HG02870 (cell line): ENCODE data around the gene NDUFA11.

Source experiments
- ATAC-seq: cut with Tn5 transposase; IDR thresholded peaks from one replicate; pipeline ENCODE4 v1.9.1; 2021; ENCODE audit warnings: mild to moderate bottlenecking, moderate library complexity; ENCODE audit not compliant: unreplicated experiment

The NDUFA11 gene

DNA sequence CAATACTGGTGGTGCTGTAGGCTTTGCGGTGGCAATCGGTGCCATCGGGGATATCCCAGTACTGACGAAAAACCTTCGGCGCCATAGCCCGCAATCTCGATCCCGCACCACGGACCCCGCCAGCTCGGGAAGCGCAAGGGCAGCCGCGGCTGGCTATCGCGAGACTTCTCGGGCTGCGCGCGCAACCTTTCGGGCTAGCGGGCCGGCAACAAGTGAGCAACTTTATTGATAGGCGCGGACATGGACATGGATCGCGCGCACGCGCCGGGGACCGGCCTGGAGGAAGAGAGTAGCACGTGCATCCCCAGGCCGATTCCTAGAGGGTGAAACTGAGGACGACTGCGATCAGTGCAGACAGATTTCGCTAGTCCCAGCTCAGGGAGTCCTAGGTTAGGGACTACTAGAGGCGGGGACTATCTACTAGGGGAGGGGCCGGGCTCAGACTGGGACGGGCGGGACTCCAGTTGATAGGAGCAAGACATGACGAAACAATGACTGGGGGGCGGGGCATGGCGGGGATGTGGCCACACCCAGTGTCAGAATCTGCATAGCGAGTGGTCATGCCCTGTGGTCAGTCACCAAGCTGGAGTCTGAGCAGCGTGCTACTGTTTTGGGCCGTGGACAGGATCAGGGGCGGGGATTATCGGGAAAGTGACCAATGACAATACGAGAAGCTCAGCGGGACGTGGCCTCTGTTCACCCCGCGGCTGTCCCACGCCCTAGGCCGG, at the start of gene NDUFA11:
Gene NDUFA11 (minus strand): TSS at position 167 of the 728 bp plus-strand sequence. CDS start 82 bp downstream, at position 85.
- peak; percentile 28 for ATAC-seq

DNA sequence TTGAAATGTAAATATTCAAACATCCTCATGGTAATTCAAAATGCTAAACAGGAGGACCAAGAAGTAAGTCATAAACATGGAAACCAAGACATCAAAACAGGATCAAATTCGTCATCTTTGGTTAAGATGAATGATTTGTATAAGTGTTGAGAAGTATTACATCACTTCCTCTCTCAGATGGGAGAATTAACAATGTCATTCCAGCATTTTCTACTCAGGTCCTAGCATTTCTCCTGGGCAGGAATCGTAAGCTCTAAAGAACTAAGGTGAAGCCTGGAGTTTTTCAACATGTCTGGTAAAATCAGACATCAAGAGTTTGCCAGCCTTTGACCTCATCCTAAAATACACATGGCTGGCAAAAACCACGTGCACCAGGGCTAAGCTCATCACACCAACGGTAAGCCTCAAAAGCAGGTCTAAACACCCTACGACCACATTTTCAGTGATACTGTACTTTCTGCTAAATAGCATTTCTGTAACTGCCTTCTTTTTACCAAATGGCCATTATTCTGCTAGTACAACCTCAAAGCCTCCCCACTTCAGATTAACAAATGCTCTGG, 49.5 kb upstream of the NDUFA11 start:
- no peak for ATAC-seq

DNA sequence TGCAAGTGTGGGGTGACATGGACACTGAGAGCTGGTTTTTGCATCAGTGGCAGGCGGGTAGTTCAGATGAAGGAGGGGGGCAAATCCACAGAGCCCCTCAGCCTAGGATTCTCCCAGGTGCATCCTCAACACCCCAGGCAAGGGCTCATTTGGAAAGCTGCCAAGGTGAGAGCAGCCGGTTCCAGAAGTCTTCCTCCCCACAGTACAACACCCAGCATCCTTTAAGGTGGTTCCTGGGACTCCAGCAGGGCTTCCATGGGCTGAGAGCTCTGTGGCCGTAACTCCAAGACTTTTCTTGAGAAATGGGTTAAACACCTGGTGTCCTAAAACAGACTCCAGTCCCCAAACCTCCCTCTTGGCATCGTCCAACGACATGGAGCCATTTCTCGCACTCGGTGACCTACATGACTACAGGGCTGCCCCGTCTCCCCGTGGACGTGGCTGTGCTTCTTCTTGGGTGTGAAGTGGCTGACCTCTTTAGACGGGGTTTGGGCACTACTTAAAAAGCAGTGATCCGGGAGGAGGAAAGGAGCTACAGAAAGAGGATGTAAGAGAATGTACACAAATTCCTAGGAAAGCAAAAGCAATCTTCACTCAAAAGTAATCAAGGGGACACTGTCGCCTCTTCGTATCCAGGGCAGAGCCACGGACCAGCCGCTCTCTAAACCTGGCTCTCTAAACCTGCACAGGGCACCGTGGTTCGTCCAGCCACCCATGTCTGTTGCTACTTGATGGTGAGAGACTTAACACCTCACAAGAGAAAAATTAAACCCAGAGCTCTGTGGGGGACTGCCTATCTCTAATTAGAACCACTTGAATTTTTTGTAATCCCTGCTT, 48.8 kb upstream of the NDUFA11 start:
- ATAC-seq: no peak

DNA sequence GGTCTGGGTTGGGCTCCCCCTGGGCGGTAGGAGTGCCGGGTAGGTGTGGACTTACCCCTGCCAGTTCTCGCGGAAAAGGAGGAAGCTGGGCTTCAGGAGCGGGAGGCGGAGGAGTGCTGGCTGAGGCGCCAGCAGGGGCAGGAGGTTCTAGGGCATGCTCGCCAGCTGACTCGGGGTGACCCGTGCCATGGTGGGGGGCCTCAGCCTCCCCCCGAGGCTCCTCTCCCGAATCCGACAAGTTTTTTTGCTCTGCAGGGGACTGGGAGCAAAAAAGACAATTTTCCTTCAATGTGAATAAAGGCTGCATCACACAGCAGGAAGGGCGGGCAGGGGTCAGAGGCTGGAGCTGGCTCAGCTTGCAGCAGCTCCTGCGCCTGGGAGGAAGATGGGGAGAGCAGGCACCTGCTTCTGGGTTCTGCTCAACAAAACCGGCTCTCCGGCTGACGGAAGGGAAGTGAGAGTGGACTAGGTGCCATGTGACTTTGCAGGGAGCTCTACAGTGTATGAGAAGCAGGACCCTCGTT, 47.8 kb upstream of the NDUFA11 start:
- no peak for ATAC-seq

DNA sequence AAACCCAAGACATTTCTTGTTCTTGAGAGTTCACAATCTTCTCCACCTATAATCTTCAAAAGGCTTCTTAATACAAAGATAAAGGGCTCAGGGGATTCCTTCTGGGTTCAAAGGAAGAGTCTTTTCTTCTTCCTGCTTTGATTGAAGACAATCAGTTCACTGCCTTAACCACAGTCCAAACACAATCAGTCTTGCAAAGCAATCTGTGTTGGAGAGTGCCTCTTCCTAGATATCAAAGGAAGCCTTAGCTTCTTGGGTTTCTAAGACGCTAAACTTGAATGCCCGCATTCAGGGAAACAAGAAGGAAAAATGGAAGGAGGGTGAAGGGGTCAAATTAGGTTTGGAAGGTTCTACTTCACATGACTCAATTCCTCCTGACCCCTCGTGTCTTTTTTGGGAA, 47.2 kb upstream of the NDUFA11 start:
- ATAC-seq: no peak

DNA sequence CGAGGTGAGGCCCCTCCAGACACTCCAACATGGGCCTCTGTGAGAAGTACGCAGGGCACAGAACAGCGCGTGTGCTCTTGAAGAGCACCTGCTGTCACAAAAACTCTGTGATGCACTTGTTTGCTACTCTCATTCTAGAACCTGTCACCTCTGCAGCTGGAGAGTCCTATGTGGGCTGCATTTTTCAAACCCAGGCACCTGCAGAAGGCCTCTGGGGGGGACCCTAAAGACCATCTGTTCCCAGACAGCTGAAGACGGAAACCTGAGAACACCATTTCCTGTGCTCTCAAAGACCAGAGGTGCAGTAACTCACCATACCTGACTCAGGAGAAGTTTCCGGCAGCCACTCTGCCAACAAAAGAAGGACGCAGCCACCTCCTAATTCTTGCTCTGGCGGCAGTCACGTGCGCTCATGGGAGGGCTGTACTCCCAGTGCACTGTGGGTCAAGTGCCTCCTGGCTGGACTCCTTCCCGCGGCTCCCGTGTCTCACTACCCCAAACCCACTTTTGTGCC, 46.3 kb upstream of the NDUFA11 start:
- no peak for ATAC-seq

DNA sequence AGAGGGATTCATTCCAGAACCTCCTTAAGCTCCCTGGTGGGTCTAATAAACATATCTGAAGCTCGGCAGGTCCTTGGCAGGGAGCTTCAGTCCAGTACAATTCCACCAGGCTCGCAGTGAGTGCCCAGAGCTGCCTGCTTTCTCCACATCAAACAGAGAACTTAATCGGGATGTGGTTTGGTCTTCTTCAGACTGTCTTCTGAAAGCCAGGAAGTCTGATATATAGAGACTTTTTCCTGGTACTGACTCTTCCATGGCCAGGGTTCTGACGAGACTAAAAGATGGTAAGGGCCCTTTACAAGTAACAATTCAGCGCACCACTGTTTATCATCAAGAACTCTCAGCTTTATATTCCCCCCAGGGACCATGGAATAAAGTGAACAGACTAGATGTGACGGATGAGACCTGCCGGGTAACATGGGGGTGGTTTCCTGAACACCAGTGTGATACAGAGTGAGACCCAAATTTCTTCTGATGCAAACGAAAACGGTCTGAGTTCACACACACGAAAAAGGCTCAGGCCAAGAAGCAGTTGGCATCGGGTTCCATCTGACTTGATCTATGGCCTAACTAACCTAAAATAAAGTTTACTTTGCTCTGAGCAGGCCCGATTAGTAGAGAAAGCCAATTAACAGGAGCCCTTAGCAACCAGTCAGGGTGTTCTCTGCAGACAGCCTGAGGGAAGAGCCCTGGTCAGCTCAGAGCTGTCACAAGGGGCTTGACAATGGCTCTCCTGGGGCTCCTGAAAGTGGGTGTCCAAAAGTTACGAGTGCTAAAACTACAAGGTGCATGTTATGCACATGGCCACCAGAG, 45.4 kb upstream of the NDUFA11 start:
- no peak for ATAC-seq

DNA sequence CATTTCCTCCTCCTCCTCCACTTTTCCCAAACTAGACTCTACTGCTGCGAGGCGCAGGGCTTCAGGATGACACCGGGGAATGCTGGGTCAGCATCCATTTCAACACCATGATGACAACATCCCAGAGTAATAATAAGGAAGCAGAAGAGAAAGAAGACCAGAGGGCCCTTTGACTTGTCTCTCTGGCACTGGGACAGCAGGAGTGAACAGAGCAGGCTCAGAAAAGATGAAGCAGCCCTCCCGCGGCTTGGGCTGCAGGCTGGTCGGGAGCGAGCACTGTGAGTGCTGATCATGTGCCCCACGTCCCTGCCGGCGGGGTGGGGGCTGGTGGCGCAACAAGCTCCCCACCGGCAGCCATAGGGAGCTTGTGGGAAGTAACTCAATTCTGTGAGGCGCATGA, 43.8 kb upstream of the NDUFA11 start:
- no peak for ATAC-seq

DNA sequence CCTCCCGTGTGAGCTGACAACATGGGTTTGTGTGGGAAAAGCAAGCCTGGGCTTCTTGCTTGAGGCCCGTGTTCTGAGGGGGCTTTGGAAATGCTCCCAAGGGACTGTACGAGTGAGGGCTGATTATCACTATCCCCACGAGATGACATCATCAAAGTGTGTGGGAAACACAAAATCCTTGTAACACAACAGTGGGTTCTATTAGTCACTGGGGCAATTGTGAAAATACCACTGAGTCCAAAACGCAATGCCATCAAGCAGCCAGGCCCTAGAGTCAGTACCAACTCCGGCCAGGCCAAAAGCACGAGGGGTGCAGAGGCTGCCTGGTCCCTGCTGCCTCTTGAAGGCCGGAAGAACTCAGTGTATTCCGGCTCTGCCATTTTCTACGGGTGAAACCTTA, 40.0 kb upstream of the NDUFA11 start:
- no peak for ATAC-seq

DNA sequence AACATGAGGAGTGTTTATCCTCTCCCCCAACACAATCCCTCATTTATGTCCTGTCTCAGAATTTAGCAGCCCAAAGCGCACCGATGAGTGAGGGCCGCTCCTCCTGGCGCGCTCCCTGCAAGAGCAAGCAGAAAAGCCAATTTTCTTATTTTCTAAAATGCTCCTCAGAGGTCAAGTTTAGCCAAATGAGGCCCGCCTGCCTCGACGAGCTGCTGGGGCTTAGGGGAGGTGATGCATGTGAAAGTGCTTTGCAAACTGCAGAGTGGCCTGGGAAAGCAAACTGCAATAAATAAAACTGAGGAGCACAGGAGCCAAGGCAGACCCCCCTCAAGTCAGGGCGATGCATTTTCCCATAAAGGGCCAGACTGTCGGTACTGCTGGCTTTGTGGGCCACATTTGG, 39.5 kb upstream of the NDUFA11 start:
- ATAC-seq: no peak

DNA sequence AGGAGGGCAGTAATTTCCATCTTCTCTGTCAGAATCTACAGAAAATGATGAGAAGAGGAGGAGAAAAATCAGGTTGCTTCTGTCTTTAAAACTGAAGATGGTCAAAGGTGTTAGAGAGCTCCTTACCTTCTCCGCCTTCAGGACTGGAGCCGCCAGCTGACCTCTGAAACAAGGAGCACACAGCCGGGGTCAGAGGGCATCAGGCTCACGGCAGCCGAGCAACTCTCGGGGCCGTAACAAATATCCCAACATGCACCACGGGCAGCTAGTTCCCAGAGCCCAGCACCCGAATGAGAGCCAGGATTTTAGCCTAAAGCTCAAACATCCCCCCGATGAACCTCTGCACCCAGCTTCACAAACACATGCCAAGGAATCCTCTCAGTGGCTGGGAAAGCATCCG, 38.1 kb upstream of the NDUFA11 start:
- no peak for ATAC-seq

DNA sequence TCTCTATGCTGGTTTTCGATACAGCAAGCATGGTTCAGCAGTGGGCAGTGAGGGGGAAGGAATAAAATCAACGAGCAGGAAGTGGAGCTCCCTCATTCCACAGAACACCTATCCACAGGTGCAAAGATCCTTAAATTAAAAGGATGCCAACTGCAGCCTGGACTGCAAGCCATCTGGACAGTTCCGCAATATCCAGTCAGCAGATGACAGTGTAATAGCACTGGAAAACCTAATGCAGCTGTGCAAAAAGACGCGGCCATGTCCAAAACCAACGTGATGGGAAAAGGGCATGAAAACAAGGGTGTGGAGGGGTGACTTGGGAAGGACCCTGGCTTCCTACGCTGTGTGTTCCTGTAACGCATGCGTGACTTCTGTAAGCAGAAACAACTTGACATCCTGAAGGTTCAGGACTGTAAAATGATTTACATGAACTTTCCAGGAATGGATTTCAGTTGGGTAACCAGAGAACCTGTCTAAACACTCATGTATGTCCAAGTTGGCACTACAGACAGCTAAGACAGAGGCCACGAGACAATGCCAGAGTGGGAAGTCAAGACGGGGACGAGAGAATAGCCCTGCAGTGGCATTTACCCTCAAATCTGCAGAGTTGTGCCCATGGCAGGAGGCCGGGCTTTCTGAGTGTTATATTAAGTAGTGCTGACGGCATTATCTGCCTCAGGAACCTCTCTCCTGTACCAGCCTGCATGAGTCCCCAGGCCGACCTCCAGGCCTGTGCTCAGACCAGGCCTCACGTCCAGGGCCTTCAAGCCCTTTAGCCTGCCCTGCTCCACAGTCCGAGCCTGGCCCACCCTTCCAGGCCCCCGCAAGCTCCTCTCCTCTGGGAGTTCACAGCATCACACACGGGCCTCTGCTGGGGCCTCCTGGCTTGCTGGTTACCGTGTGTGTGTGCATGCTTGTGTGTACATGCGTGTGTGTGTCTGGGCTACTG, 36.9 kb upstream of the NDUFA11 start:
- ATAC-seq: no peak

DNA sequence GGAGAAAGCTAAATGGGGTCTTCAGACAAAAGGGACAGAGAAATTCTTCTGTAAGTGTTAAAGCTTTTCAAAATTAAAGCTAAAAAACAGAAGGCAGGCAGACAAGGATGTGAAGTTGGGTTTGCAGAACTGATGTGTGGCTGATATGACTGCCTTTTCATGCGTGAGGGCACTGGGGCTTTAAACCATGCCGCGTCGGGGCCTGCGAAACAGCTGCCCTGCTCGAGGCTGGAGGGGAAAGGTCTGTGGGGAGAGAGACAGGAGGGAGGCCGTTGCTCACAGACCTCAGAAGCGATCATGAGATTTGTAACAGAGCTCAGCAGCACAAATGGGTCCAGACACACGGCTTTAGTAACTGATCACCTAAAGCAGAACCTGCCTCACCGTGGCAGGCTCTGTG, 34.0 kb upstream of the NDUFA11 start:
- no peak for ATAC-seq

DNA sequence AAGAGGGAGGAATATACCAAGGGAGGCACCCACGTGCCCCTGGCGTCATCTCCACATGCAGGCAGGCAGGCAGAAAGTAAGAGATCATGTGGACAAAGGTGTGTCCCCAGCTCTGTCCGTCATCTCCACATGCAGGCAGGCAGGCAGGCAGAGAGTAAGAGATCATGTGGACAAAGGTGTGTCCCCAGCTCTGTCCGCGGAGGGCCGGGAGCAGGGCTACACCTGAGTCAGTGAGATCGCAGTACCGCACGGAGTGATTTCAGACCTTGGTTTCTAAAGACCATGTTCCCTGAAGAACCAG, 32.7 kb upstream of the NDUFA11 start:
- ATAC-seq: no peak

DNA sequence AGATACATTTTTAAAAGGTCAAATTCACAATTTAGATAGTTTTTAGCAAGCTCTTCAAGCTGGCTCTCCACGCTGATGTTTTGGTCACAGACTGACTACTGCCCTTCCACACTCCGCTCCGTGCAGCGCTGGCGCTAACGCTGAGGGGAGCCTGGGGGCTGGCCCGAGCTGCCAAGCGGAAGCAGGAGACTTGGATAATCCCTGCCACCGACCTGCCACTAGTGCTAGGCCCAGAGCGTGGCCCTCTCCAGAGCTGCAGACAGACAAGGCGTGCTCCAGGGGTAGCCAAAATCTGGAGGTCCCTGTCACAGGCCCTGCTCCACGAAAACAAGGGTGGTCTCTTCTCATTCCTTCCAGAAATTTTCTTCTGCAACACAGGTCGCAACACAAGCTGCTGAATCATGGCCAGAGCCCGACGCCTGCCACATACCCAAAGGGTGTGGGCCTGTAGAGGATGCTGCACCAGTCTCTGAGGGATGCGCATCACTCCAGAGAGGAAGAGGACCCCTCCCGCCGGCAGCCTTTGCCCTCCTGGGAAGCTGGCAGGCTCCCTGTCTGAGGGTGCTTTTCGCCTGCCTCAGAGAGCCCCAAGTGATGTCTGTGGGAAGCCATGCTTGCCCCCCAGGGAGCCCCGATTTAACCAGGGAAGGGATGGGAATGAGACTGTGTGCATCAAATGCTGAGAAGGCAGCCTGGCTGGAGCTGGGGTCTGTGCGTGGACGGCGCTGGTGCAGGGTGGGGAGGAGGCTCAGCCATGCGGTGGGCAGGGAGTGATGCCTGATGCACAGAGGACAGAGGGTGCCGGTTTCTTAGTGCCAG, 32.1 kb upstream of the NDUFA11 start:
- ATAC-seq: no peak

DNA sequence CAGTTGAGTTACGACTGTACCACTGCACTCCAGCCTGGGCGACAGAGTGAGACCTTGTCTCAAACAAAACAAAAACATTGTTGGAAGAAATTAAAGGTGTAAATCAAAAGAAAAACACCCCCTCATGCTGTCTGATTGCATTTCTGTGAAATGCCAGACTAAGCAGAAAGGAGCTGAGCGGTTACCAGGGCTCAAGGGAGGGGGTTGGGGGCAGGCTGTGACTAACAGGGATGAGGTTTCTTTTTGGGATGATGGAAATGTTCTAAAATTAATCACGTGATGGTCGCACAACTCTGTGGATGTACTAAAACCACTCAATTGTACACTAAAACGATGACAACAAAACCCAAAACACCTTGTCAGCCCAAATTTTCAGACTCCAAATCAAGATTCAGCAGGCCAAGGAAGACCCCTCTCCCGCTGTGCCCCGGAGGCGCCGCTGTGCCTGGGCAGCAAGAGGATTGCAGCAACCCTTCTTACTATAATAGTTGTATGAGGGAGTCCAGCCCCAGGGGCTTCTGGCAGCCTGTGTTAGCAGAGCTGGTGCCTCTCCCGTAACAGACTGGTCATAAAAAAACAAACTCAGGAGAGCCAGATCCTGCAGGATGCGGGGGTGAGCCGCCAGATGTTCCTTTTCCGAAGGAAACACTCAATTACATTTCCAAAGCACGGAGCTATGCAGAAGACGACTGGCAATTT, 31.3 kb upstream of the NDUFA11 start:
- ATAC-seq: no peak

DNA sequence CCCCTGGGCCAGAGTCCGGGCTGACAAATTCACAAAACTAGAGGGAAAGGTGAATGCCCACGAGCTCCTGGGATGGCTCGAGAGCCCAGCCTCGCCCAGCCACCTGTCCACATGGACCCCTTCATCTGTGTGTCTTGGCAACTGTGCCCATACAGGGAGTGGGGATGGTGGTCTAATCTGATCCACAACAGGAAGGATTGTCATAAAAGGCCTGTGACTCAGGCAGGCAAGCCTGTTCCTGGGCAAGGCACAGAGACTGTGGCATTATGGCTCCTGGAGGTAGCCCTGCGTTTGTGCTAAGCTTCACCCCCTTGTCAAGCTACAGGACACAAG, 30.4 kb upstream of the NDUFA11 start:
- no peak for ATAC-seq

DNA sequence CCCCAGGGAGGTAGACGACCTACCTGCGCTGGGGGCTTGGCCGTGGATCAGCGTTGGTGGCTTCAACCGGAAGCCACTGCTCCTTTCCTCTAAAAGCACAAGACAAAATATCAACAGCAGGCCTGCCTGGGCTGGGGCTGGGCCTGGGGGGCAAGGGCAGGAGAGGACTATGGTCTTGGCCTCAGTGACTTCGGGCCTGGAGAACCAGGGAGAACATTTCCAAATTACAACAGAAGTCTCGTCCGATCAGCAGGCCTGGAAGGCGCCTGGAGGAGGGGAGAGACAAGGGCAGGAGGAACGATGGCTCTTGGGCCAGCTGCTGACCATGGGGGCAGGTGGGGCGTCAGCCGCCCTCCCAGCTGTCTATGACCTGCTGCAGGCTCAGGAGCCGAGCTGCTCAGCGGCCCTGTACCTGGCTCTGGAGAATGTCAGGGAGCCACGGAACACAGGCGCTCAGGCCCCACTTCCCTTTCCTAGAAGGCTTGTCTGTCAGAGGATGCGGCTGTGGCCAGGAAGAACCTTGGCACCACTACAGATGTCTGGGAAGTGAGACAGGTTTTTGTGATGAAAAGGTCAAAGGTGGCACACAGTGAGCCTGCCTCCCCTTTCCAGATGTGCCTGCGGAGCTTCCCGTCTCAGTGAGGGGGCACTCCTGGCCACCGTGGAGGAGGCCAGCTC, 29.9 kb upstream of the NDUFA11 start:
- ATAC-seq: no peak
